HL-60/S4 treated with retinoic acid at 250 ng/mL for 4 days and 3 days (cell line): Measurements from ENCODE around the gene CRMP1.

ENCODE experiments used
- in situ Hi-C: fragments of 300-500 bp; cut with MboI; formaldehyde crosslinking; loops from 2 replicates; pipeline ENCODE4 v1.7.0; 2022; ENCODE audit warnings: low sequenced_read_pairs

The CRMP1 gene

GRCh38 chr4:5801696-5802095 is 91.2 kb downstream of the CRMP1 start:
- in situ Hi-C loops: no loop called here

DNA sequence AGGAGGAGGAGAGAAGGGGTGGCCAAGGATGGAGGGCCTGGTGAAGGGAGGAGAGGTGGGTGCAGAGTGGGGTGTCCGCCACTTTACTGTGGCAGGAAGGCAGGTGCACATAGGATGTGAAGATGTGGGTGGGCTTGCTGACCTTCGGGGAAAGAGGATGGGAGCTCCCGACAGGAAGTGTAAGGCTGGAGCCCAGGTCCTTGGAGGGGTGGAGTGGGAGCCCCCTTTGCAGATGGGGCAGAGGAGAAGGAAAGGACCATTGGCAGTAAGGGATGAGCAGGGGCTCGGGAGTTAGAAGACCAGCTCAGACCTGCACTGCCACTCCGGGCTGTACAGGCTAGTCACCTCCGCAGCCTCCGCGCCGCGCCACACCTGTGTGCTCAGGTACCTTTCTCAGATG is 92.4 kb downstream of the CRMP1 start:
- in situ Hi-C loops: no loop called here

- in situ Hi-C loops: no loop called here
Observed at GRCh38 chr4:5799406-5799805, 93.5 kb downstream of the CRMP1 start.

- in situ Hi-C loops: no loop called here
Observed at GRCh38 chr4:5798946-5799345, 93.9 kb downstream of the CRMP1 start.

DNA sequence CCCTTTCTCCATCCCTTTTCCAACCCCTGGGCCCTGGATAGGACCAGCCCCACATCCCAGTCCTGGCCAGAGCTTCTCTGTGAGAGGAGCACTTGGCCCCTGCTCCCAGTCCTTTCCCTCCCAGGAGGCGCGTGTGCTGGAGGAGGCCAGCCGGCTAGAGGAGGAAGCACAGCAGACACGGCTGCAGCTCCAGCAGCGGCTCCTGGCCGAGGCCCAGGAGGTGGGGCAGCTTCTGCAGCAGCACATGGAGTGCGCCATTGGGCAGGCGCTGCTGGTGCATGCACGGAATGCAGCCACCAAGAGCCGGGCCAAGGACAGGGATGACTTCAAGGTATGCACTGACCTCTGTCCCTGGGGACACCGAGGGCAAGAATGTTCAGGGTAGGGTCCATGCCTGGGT is 94.4 kb downstream of the CRMP1 start:
- in situ Hi-C loops: no loop called here

DNA sequence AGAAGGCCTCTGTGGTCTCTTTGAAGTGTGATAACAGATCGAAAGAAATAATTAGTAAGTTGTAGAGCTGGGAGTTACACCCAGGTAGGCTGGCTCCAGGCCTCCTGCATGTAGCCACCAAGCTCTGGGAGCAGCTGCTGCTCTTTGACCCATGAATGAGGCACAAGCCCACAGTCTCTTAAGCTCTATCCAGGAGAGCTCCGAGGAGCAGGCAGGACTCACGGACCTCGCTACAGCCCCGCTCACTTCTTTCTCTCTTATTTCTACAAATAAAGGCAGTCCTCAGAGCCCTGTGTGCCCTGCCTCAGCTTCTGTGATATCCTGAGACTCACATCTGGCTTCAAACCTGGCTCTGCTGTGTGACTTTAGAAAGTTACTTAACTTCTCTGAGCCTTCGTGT is 95.0 kb downstream of the CRMP1 start:
- in situ Hi-C loops: no loop called here

DNA sequence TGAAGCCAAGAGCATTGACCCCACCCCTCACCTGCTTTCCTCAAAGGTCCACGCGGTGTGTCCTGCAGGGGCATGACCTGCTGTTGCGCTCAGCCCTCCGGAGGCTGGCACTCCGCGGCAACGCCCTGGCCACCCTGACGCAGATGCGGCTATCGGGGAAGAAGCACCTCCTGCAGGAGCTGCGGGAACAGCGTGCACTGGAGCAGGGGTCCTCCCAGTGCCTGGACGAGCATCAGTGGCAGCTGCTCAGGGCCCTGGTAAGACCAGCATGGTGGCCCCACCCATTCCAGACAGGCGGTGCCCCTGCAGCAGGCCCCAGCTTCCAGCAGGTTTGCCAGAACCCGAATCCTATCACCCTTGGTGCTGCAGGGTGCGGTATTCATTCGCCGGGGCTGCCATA is 95.9 kb downstream of the CRMP1 start:
- in situ Hi-C loops: no loop called here

DNA sequence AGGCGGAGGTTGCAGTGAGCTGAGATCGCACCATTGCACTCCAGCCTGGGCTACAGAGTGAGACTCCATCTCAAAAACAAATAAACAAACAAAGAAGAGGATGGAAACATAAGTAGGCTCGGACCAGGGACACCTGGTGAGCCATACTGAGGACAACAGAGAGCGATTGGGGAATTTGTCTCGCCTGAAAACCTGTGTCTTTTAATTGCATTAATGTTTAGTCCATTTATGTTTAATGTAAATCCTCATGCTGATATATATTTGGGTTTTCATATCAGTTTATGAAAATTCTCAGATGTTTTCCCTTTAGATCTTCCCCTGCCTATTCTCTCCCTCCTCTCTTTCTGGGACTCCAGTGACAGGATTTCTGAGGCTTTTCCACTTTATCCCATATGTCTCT is 97.3 kb downstream of the CRMP1 start:
- in situ Hi-C loops: no loop called here

DNA sequence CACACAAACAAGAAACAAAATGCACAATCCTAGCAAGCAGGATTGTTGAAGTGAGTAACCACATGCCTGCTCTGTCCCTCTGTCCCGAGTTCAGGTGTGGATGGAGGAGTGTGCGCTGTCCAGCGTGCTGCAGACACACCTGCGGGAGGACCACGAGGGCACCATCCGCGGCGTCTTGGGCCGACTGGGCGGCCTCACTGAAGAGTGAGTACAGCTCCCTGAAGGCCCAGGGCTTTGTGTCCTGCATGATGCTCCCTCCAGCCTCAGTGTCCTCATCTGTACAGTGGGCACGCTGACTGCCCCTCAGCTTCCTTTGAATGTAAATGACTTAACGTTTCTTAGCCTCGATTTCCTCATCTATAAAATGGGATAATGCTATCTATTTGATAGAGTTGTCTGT is 99.4 kb downstream of the CRMP1 start:
- in situ Hi-C loops: no loop called here

DNA sequence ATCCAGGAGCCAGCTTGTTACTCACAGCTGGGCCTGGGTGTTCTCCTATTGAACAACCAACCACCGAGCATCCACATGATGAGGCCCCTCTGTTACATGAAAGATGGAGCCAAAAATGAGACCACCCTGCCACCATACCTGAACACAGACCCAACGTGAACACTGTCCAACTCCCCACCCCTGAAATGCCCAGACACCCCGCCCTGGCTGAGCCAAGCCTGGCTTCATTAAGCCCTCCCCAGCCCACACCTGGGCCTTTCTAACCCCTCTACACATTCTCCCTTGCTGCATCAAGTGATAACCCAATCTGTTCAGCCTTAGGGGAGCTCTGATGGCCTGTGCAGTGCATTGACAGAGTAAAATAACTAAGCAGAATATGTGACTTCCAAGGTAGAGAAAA is 101.2 kb downstream of the CRMP1 start:
- in situ Hi-C loops: no loop called here

- in situ Hi-C loops: no loop called here
Observed at GRCh38 chr4:5790546-5790857, 102.4 kb downstream of the CRMP1 start.

- in situ Hi-C loops: no loop called here
Observed at GRCh38 chr4:5789141-5789540, 103.7 kb downstream of the CRMP1 start.

DNA sequence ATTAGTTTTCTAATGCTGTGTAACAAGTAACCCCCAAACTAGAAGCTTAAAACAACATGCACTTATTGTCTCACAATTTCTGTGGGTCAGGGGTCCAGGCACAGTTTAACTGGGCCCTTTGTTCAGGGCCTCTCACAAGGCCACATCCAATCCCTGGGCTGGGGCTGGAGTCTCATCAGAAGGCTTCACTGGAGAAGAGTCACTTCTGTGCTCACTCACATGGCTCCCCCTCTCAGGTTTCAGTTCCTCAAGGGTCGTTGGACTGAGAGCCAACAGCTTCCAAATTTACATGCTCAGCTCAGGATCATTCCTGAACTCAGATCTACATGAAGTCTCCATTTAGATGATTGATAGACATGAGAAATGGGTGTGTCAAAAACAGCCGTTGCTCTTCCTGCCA is 104.7 kb downstream of the CRMP1 start:
- in situ Hi-C loops: no loop called here

DNA sequence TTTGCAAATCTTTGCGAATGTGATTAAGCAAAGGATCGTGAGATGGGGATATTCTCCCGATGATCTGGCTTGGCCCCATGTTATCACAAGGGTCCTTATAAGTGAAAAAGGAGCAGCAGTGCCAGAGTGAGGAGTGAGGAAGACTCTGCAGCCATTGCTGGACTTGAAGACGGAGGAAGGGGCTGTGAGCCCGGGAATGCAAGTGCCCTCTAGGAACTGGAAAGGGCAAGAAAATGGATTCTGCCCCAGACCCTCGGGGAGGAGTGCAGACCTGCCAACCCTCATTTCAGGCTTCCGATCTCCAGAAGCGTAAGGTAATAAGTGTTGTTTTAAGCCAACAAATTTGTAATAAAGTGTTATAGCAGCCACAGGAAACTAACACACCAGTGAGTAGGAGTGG is 105.6 kb downstream of the CRMP1 start:
- in situ Hi-C loops: no loop called here

- in situ Hi-C loops: no loop called here
Observed at GRCh38 chr4:5785806-5786680, 106.8 kb downstream of the CRMP1 start.

DNA sequence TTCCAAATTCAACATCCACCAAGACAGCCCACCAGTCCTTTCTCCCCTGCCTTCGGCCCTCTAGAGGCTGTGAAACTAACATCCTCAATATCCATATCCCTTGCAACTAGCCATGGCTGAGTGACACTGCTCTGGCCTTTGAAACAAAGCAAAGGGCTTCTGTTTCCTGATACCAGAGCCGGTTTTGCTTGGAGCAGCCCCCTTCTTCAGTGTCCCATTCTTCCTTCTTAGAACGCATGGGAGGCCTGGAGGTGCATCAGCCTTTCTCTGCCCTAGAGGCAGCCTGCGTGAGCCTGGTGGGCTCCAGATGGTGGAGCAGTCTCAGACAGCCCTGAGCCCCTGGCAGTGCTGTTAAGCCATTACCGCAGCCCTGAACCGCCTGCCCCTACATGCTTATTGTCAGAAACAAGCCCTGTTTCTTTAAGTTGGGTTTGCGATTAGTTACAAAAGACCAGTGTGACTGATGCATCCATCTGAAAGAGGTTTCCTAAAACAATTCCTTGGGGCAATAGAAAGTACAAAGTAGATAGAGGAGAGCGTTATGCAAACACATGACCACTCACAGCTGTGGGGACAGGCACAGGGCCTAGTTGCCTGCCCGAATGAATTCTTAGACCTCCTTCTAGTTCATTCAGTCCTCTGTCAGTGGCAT is 107.8 kb downstream of the CRMP1 start:
- in situ Hi-C loops: no loop called here

DNA sequence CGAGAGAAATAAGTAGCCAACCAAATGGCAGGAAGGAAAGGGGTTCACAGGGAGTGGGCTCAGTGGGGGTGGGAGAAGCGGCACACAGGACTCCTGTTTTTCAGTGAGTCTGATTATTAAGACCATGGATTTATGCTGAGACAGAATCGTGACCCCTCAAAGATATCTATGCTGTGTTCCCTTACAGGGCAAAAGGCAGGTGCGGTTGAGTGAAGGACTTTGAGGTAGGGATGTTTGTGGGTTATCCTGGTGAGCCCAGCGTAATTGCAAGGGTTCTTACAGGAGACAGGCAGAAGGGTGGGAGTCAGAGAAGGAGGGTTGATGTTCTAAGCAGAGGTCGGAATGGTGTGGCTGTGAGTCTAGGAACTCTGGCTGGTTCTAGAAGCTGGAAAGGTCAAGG is 108.9 kb downstream of the CRMP1 start:
- in situ Hi-C loops: no loop called here

GRCh38 chr4:5783486-5783885 is 109.4 kb downstream of the CRMP1 start:
- in situ Hi-C loops: no loop called here

DNA sequence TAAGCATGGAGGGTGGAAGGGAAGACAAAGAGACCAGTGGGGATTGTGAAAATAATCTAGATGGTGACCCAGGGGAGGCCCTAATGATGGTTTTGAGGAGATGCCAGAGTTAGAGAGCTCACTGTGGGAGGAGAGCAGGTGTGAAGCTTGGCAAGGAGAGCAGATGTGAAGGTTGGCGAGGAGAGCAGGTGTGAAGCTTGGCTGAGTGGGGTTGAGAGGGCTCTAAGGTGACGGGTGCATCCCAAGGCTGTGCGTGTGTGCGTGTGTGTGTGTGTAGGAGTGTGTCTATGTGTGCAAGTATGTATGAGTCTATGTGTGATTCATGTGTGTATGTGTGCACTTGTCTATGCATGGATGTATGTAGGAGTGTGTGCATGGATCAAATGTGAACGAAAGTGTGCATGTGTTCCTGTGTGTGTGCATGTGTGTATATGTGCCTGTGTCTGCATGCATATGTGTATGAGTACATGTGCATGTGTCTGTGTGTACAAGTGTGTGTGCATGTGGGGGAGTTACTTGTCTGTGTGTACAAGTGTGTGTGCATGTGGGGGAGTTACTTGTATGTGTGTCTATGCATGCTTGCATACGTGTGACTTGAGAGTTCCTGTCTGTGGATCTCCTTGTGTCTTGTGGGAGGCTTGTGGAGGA is 109.9 kb downstream of the CRMP1 start:
- in situ Hi-C loops: no loop called here

- in situ Hi-C loops: no loop called here
Observed at GRCh38 chr4:5781691-5782090, 111.2 kb downstream of the CRMP1 start.

GRCh38 chr4:5780831-5781480 is 111.9 kb downstream of the CRMP1 start:
- in situ Hi-C loops: no loop called here

DNA sequence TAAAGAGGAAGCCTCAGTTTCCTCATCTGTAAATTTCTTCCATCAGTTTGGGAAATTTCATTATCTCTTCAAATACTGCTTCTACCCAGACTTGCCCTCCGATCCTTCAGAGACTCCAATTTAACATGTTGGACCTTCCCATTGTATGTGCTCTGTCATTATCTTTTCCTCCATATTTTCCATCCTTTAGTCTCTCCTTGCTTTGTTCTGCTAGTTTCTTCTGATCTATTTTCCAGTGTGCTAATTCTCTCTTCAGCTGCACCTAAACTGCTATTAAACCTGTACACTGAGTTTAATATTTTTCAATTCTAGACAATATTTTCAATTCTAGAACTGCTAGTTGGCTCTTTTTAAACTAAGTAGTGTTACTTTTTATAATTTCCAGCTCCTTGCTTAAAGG is 116.4 kb downstream of the CRMP1 start:
- in situ Hi-C loops: no loop called here
